Neural cell (in vitro differentiated cells): ENCODE measurements around the gene LGALS1. TPM values are rescaled to one million over a fixed set of nuclear protein-coding genes. Genes with fewer than 3 reads are reported as not detected.

Experiments used
- H2AFZ ChIP-seq: fragments of 200-600, 300-800 bp; sonication (generic), shearing (Covaris generic); 2 replicates; pipeline ENCODE4 v1.6.0; 2014; ENCODE audit warnings: low read depth, mild to moderate bottlenecking, antibody characterized with exemption, low read length, moderate library complexity
- H3F3A ChIP-seq: fragments of 200-600 bp; shearing (Covaris generic); 2 replicates; pipeline ENCODE4 v1.6.1; 2016; ENCODE audit warnings: mild to moderate bottlenecking, moderate library complexity, mixed read lengths, antibody characterized with exemption, low read length; ENCODE audit not compliant: insufficient read depth, poor library complexity, severe bottlenecking
- H3K27ac ChIP-seq: fragments of 200-600, 300-800 bp; sonication (generic), shearing (Covaris generic); 2 replicates; pipeline ENCODE4 v1.5.1; 2014; ENCODE audit warnings: mild to moderate bottlenecking, low read length, moderate library complexity
- H3K27me3 ChIP-seq: fragments of 300-800, 200-600 bp; sonication (generic), shearing (Covaris generic); 2 replicates; pipeline ENCODE4 v1.6.0; 2014; ENCODE audit warnings: mild to moderate bottlenecking, low read depth, low read length, moderate library complexity; ENCODE audit not compliant: insufficient read depth
- H3K36me3 ChIP-seq: fragments of 300-800, 200-600 bp; sonication (generic), shearing (Covaris generic); 2 replicates; pipeline ENCODE4 v1.5.1; 2014; ENCODE audit warnings: mild to moderate bottlenecking, antibody characterized with exemption, low read length, moderate library complexity; ENCODE audit not compliant: insufficient read depth
- H3K4me2 ChIP-seq: fragments of 300-800, 200-600 bp; sonication (generic), shearing (Covaris generic); 2 replicates; pipeline ENCODE4 v1.6.0; 2014; ENCODE audit warnings: mild to moderate bottlenecking, low read length
- H3K4me3 ChIP-seq: fragments of 300-800, 200-600 bp; sonication (generic), shearing (Covaris generic); 2 replicates; pipeline ENCODE4 v1.5.1; 2014; ENCODE audit warnings: mild to moderate bottlenecking, low read length, moderate library complexity
- H3K79me2 ChIP-seq: fragments of 200-600 bp; shearing (Covaris generic); replicated peaks from 2 replicates; pipeline ENCODE4 v1.6.0; 2014; ENCODE audit warnings: mild to moderate bottlenecking, low read length, moderate library complexity; ENCODE audit not compliant: insufficient read depth
- H3K9ac ChIP-seq: fragments of 300-800, 200-600 bp; sonication (generic), shearing (Covaris generic); 2 replicates; pipeline ENCODE4 v1.6.1; 2016; ENCODE audit warnings: mild to moderate bottlenecking, low read length, mixed read lengths
- H3K9me2 ChIP-seq: fragments of 200-600 bp; shearing (Covaris generic); 2 replicates; pipeline ENCODE4 v1.6.1; 2016; ENCODE audit warnings: mild to moderate bottlenecking, low read length, mixed read lengths; ENCODE audit not compliant: insufficient read depth
- H3K9me3 ChIP-seq: fragments of 200-600, 300-800 bp; sonication (generic), shearing (Covaris generic); 2 replicates; pipeline ENCODE4 v1.6.1; 2016; ENCODE audit warnings: mild to moderate bottlenecking, mixed run types, low read length, moderate library complexity, mixed read lengths
- H4K20me1 ChIP-seq: fragments of 200-600 bp; shearing (Covaris generic); 2 replicates; pipeline ENCODE4 v1.6.1; 2016; ENCODE audit warnings: mild to moderate bottlenecking, mixed run types; ENCODE audit not compliant: insufficient read depth
- CTCF ChIP-seq: fragments of 450-650 bp; IDR thresholded peaks from 2 replicates; pipeline ENCODE4 v1.5.1; 2014; ENCODE audit warnings: antibody characterized with exemption, mild to moderate bottlenecking, moderate library complexity; ENCODE audit not compliant: poor library complexity, severe bottlenecking
- EP300 ChIP-seq: fragments of 450-650 bp; conservative IDR thresholded peaks from 2 replicates; pipeline ENCODE4 v1.6.1; 2014; ENCODE audit warnings: antibody characterized with exemption, mild to moderate bottlenecking, moderate library complexity; ENCODE audit not compliant: poor library complexity, severe bottlenecking
- EZH2 ChIP-seq: fragments of 200-600, 300-800 bp; shearing (Covaris generic), sonication (generic); IDR thresholded peaks from 2 replicates; pipeline ENCODE4 v1.6.1; 2014; ENCODE audit warnings: antibody characterized with exemption, low read length, borderline replicate concordance, mild to moderate bottlenecking; ENCODE audit not compliant: insufficient read depth, poor library complexity, severe bottlenecking
- MXI1 ChIP-seq: fragments of 450-650 bp; conservative IDR thresholded peaks from 2 replicates; pipeline ENCODE4 v1.6.1; 2014; ENCODE audit warnings: antibody characterized with exemption, mild to moderate bottlenecking; ENCODE audit not compliant: poor library complexity, severe bottlenecking
- POLR2AphosphoS5 ChIP-seq: IDR thresholded peaks from 2 replicates; pipeline ENCODE4 v1.6.1; 2012
- RAD21 ChIP-seq: fragments of 450-650 bp; conservative IDR thresholded peaks from 2 replicates; pipeline ENCODE4 v1.6.1; 2014; ENCODE audit warnings: antibody characterized with exemption, mild to moderate bottlenecking, moderate library complexity
- SMC3 ChIP-seq: fragments of 450-650 bp; conservative IDR thresholded peaks from 2 replicates; pipeline ENCODE4 v1.6.1; 2014; ENCODE audit warnings: antibody characterized with exemption, mild to moderate bottlenecking, moderate library complexity; ENCODE audit not compliant: poor library complexity
- TAF1 ChIP-seq: IDR thresholded peaks from 2 replicates; pipeline ENCODE4 v1.6.1; 2012; ENCODE audit warnings: low read depth
- polyA plus RNA-seq: library from polyadenylated mRNA; depleted of rRNA; stranded (reverse); fragments of >200 nt; gene quantifications from 2 replicates; pipeline ENCODE4 v1.2.3, GENCODE V29; 2014
- TF ChIP-seq, protein P1 (sequence below): IDR thresholded peaks from 2 replicates; pipeline ENCODE4 v1.6.1; 2012; ENCODE audit warnings: borderline replicate concordance

LGALS1 gene
- polyA plus RNA-seq, 1 donor from 2014 or later: not detected

DNA sequence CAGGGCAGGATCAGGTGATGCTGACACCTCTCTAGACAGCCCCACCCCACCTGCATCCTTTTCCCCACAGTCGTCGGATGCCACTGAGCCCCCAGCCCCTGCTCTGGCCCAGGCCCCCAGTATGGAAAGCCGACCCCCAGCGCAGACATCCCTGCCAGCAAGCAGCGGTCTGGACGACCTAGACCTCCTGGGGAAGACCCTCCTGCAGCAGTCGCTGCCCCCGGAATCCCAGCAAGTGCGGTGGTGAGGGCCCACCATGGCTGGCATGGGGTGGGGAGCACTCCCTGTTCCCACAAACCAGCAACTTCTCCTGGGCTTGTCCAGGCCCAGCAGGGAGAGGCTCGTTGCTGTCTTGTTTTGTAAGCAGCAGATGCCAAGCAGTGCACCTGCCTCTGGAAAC lies 45.5 kb upstream of the LGALS1 start:
- H4K20me1 ChIP-seq: no peaks in the 10 kb centered on the region
- no peak overlapping the region for H3K4me3 ChIP-seq
- no peak overlapping the region for H3K4me2 ChIP-seq
- H3K27me3 ChIP-seq: no peaks in the 10 kb centered on the region
- no peak overlapping the region for H2AFZ ChIP-seq
- no peaks in the 10 kb centered on the region for H3K9me2 ChIP-seq
- TF ChIP-seq SMC3: no peak
- no peak for TF ChIP-seq EP300
- no peak for TF ChIP-seq EZH2
- TF ChIP-seq MXI1: no peak
- no peak for TF ChIP-seq CTCF
- no peak for TF ChIP-seq POLR2AphosphoS5
- no peak for TF ChIP-seq TAF1
- no peak for TF ChIP-seq RAD21
- TF ChIP-seq, protein P1, sequence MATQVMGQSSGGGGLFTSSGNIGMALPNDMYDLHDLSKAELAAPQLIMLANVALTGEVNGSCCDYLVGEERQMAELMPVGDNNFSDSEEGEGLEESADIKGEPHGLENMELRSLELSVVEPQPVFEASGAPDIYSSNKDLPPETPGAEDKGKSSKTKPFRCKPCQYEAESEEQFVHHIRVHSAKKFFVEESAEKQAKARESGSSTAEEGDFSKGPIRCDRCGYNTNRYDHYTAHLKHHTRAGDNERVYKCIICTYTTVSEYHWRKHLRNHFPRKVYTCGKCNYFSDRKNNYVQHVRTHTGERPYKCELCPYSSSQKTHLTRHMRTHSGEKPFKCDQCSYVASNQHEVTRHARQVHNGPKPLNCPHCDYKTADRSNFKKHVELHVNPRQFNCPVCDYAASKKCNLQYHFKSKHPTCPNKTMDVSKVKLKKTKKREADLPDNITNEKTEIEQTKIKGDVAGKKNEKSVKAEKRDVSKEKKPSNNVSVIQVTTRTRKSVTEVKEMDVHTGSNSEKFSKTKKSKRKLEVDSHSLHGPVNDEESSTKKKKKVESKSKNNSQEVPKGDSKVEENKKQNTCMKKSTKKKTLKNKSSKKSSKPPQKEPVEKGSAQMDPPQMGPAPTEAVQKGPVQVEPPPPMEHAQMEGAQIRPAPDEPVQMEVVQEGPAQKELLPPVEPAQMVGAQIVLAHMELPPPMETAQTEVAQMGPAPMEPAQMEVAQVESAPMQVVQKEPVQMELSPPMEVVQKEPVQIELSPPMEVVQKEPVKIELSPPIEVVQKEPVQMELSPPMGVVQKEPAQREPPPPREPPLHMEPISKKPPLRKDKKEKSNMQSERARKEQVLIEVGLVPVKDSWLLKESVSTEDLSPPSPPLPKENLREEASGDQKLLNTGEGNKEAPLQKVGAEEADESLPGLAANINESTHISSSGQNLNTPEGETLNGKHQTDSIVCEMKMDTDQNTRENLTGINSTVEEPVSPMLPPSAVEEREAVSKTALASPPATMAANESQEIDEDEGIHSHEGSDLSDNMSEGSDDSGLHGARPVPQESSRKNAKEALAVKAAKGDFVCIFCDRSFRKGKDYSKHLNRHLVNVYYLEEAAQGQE: no peak
- no peak overlapping the region for H3K27ac ChIP-seq
- H3K79me2 ChIP-seq: no peaks in the 10 kb centered on the region
- no peaks in the 10 kb centered on the region for H3K36me3 ChIP-seq
- H3F3A ChIP-seq: no peaks in the 10 kb centered on the region
- H3K9me3 ChIP-seq: no peaks in the 10 kb centered on the region
- H3K9ac ChIP-seq: no peak overlapping the region

DNA sequence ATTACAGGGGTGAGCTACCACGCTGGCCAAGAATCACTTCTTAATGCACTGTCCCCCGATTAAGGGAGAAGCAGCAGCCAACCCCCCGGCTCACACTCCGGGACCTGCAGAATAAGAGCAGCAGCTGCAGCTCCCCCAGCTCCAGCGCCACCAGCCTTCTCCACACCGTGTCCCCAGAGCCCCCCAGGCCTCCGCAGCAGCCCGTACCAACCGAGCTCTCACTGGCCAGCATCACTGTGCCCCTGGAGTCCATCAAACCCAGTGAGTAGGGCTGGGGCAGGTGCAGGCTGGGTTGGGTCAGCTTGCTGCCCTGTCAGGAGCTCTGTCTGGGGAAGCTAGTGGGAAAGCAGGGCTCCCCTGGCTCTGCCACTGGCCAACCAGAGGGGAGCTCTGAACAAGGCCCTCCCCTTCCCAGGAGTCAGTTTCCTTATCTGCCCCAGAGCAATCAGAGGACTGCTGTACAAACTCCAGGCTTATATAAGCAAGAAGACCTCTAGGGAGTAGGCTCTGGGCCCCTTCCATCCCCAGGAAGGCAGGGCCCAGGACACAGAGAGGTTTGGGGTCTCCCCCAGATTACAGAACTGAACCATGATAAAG lies 44.5 kb upstream of the LGALS1 start:
- H3K27me3 ChIP-seq: no peaks in the 10 kb centered on the region
- H3K4me2 ChIP-seq: no peak overlapping the region
- no peak overlapping the region for H3K4me3 ChIP-seq
- no peaks in the 10 kb centered on the region for H3K9me2 ChIP-seq
- H4K20me1 ChIP-seq: no peaks in the 10 kb centered on the region
- no peak overlapping the region for H2AFZ ChIP-seq
- no peaks in the 10 kb centered on the region for H3K79me2 ChIP-seq
- no peaks in the 10 kb centered on the region for H3F3A ChIP-seq
- TF ChIP-seq MXI1 (no peak), CTCF (no peak), TAF1 (no peak), EP300 (no peak), SMC3 (no peak), RAD21 (no peak), EZH2 (no peak), POLR2AphosphoS5 (no peak)
- TF ChIP-seq, protein P1: no peak
- no peaks in the 10 kb centered on the region for H3K9me3 ChIP-seq
- no peaks in the 10 kb centered on the region for H3K36me3 ChIP-seq
- H3K9ac ChIP-seq: no peak overlapping the region
- H3K27ac ChIP-seq: no peak overlapping the region
